ENCODE results near the gene KCNQ1.

The KCNQ1 gene

GRCh38 chr11:2423157-2424025 is 21.4 kb upstream of the KCNQ1 start:
- DNase-seq (ENCODE audit: low read depth, low spot score), result no peak

GRCh38 chr11:2424811-2425495 is 19.9 kb upstream of the KCNQ1 start:
- DNase-seq (ENCODE audit: low read depth, low spot score), result no peak

- no peak for DNase-seq (ENCODE audit: low read depth, low spot score)
Measured at GRCh38 chr11:2425506-2425905, 19.3 kb upstream of the KCNQ1 start.

- DNase-seq (ENCODE audit: low read depth, low spot score), result no peak
Measured at GRCh38 chr11:2426221-2426620, 18.6 kb upstream of the KCNQ1 start.

GRCh38 chr11:2426826-2427521 is 17.8 kb upstream of the KCNQ1 start:
- DNase-seq (ENCODE audit: low read depth, low spot score), result no peak

GRCh38 chr11:2427721-2428321 is 17.0 kb upstream of the KCNQ1 start:
- no peak for DNase-seq (ENCODE audit: low read depth, low spot score)

- peak; percentile 81 for DNase-seq (ENCODE audit: low read depth, low spot score)
Measured at GRCh38 chr11:2428322-2428795, 16.4 kb upstream of the KCNQ1 start.

- no peak for DNase-seq (ENCODE audit: low read depth, low spot score)
Measured at GRCh38 chr11:2431395-2431794, 13.4 kb upstream of the KCNQ1 start.

GRCh38 chr11:2432171-2432621 is 12.6 kb upstream of the KCNQ1 start:
- DNase-seq (ENCODE audit: low read depth, low spot score), result no peak

GRCh38 chr11:2432628-2433071 is 12.2 kb upstream of the KCNQ1 start:
- no peak for DNase-seq (ENCODE audit: low read depth, low spot score)

- DNase-seq (ENCODE audit: low read depth, low spot score), result no peak
Measured at GRCh38 chr11:2433106-2433925, 11.5 kb upstream of the KCNQ1 start.

- DNase-seq (ENCODE audit: low read depth, low spot score), result no peak
Measured at GRCh38 chr11:2434008-2434407, 10.8 kb upstream of the KCNQ1 start.

GRCh38 chr11:2434506-2435255 is 10.1 kb upstream of the KCNQ1 start:
- DNase-seq (ENCODE audit: low read depth, low spot score), result no peak

- no peak for DNase-seq (ENCODE audit: low read depth, low spot score)
Measured at GRCh38 chr11:2435288-2436012, 9.4 kb upstream of the KCNQ1 start.

- DNase-seq (ENCODE audit: low read depth, low spot score), result no peak
Measured at GRCh38 chr11:2436013-2436520, 8.7 kb upstream of the KCNQ1 start.

GRCh38 chr11:2436521-2437031 is 8.2 kb upstream of the KCNQ1 start:
- no peak for DNase-seq (ENCODE audit: low read depth, low spot score)

- DNase-seq (ENCODE audit: low read depth, low spot score), result no peak
Measured at GRCh38 chr11:2437516-2437915, 7.3 kb upstream of the KCNQ1 start.

GRCh38 chr11:2439820-2440219 is 5.0 kb upstream of the KCNQ1 start:
- no peak for DNase-seq (ENCODE audit: low read depth, low spot score)

GRCh38 chr11:2440646-2441045 is 4.2 kb upstream of the KCNQ1 start:
- no peak for DNase-seq (ENCODE audit: low read depth, low spot score)

Data from activated naive CD8-positive, alpha-beta T cell treated with anti-CD3 and anti-CD28 coated beads, Interleukin-2, amount 50 U/mL, for 16 hours (primary cell).